Ovary (tissue), 3 donors: ENCODE results near the gene TBC1D14.

Experiments used
- CTCF ChIP-seq, 3 donors: fragments of 450-650 bp in 2 of 3; fragments of 200-600 bp in 1 of 3; IDR thresholded peaks; one replicate each; pipeline versions ENCODE4 v1.5.1 to v1.8.0; 2016 to 2022; ENCODE audit warnings: antibody characterized with exemption in 3 of 3, mild to moderate bottlenecking in 1 of 3
- POLR2A ChIP-seq: fragments of 450-650 bp; IDR thresholded peaks from one replicate; pipeline ENCODE4 v1.6.1; 2017; ENCODE audit warnings: antibody characterized with exemption, mild to moderate bottlenecking, moderate library complexity
- donor health status: DM: no; HTN: no; CAD: no.

- TF ChIP-seq POLR2A (no peak), CTCF (IDR thresholded peaks at IDR 0.05) (no peak)
Measured at GRCh38 chr4:7075962-7076695, 166.5 kb downstream of the TBC1D14 start.
